SW480 (cell line): ENCODE measurements around the gene SBK3.
A peak's percentile ranks its signal among the peaks of the same experiment; 100 is the strongest.
"Not testable (repeated sequence)": the region's sequence is repeated elsewhere in the genome, so short reads cannot be mapped to it uniquely, and the experiment has no call there.

ENCODE experiments used
- DNase-seq: peaks from one replicate; pipeline ENCODE4 v3.0.0-alpha.2; 2016; ENCODE audit warnings: low spot score

Gene SBK3

DNA sequence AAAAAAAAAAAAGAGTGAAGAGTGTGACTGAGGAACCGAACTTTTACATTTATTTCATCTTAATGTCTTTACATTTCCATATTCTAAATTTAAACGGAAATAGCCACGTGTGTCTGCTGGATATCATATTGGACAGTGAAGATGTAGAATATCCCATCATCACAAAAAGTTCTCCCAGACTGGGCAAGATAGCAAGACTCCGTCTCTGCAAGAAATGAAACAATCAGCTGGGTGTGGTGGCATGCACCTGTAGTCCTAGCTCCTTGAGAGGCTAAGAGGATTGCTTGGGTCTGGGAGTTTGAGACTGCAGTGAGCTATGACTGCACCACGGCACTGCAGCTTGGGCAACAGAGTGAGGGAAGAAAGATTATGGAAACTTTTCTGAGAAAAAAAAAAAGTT, 31.4 kb upstream of the SBK3 start:
- no peak for DNase-seq

DNA sequence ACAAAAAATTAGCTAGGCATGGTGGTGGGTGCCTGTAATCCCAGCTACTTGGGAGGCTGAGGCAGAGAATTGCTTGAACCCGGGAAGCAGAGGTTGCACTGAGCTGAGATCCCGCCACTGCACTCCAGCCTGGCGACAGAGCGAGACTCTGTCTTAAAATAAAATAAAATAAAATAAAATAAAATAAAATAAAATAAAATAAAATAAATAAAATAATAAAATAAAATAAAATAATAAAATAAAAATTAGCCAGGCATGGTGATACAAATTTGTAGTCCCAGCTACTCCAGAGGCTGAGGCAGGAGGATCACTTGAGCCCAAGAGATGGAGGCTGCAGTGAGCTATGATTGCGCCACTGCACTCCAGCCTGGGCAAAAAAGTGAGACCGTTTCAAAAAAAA, 28.6 kb upstream of the SBK3 start:
- DNase-seq = not testable (repeated sequence)

DNA sequence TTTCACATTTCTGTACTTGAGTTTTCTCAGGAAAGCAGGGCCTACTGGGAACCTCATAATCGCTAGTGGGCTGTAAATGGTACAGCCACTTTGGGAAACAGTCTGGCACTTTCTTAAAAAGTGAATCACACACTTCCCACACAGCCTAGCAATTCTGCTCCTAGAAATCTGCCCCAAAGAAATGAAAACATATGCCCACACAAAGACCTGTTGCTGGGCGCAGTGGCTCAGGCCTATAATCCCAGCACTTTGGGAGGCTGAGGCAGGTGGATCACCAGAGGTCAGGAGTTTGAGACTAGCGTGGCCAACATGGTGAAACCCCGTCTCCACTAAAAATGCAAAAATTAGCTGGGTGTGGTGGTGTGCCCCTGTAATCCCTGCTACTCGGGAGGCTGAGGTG, 24.1 kb upstream of the SBK3 start:
- not testable (repeated sequence) for DNase-seq

DNA sequence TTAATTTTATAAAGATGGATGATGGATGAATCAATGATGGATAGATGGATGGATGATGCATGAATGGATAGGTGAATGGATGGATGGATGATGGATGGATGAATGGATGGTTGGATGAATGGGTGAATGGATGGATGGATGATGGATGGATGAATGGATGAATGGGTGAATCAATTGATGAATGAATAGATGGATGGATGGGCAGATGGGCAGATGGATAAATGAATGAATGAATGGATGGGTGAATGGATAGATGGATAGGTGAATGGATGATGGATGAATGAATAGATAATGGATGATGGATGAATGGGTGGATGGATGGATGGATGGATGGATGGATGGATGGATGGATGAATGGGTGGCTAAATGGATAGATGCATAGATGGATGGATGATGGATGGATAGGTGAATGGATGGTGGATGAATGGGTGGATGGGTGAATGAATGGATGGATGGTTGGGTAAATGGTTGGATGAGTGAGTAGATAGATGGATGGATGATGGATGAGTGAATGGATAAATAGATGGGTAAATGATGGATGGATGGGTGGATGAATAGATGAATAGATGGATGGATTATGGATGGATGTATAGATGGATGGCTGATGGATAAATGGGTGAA, 22.5 kb upstream of the SBK3 start:
- no peak for DNase-seq

DNA sequence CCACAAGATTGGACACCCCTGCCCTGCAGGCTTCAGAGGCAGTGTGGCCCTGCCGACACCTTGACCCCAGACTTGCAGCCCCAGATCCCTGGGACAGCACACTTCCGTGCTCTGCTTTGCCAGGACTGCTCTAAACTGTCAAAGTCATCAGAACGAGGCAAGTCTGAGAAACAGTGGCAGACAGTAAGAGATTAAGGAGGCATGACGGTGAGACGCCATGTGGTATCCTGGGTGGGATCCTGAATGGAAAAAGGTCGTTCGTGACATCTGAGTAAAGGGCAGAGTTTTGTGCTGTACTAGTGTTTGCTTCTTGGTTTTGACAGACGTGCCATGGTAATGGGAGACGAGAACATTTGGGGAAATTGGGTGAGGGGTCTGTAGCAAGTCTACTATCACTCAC, 21.5 kb upstream of the SBK3 start:
- DNase-seq = no peak

DNA sequence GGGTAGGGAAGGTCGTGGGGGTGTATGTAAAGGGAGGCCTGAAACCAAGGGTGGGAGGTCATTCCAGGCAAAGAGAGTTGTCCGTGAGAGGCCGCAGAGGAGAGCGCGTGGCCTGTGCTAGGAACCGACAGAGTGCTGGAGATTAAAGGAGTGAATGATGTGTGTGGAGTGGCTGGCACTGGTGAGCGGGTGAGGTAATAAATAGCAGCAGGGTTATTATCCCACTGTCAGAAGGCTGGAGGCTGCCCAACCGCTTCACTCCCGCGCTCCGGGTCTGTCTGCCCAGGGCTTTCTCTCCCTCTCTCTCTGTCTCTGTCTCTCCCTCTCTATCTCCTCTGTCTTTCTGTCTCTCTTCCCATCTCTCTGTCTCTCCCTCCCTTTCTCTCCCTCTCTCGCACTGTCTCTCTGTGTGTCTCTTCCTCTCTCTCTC, 17.9 kb upstream of the SBK3 start:
- no peak for DNase-seq

DNA sequence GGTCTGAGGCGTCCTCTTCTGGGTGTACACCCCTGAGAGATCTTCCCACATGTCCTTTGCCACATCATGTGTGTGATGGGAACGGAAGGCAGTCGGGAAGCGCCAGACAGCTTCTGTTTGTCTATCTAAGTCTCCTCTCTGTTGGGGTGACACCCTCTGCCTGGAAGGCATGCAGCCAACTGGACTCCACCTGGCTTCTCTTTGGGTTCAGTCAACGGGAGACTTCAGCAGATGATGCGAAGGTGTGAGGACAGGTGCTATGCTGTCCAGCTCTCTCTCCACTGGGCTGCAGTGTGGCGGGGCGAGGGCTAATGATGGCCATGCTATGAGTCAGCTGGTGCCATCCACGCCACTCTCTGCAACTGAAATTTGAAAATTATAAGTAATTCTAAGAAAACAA, 14.3 kb upstream of the SBK3 start:
- DNase-seq = no peak

DNA sequence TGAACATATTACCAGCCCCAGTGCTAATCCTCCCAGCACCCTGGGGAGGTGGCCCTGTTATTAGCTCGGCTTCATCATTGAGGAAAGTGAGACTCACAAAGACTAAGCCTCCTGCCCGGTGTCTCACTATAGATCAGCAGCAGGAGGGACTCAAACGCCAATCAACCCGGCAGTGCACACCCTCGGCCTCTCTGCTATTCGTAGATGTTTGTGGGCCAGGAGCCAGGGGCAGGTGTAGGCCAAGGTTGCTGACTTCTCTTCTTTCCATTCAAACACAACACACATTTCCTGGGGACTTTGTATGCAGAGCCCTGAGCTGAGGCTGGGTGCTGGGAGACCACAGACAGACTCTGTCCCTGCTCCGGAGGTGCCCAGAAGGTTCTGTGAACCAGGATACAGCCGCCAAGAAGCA, 9.4 kb upstream of the SBK3 start:
- DNase-seq = no peak

DNA sequence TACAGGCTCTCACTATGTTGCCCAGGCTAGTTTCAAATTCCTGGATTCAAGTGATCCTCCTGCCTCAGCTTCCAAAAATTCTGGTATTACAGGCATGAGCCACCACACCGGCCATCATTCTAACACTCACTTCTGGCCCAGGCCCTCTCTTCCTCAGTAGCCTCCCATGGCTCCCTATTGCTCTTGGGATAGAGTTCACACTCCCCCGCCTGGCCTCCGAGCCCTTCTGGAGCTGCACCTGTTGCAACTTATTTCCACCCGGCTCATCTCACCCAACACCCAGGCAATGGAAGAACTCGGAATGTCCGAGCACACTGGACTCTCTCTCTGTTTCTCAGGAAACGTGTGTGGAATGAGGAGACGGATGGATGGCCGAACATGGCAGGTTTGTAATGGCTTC, 9.0 kb upstream of the SBK3 start:
- no peak for DNase-seq

DNA sequence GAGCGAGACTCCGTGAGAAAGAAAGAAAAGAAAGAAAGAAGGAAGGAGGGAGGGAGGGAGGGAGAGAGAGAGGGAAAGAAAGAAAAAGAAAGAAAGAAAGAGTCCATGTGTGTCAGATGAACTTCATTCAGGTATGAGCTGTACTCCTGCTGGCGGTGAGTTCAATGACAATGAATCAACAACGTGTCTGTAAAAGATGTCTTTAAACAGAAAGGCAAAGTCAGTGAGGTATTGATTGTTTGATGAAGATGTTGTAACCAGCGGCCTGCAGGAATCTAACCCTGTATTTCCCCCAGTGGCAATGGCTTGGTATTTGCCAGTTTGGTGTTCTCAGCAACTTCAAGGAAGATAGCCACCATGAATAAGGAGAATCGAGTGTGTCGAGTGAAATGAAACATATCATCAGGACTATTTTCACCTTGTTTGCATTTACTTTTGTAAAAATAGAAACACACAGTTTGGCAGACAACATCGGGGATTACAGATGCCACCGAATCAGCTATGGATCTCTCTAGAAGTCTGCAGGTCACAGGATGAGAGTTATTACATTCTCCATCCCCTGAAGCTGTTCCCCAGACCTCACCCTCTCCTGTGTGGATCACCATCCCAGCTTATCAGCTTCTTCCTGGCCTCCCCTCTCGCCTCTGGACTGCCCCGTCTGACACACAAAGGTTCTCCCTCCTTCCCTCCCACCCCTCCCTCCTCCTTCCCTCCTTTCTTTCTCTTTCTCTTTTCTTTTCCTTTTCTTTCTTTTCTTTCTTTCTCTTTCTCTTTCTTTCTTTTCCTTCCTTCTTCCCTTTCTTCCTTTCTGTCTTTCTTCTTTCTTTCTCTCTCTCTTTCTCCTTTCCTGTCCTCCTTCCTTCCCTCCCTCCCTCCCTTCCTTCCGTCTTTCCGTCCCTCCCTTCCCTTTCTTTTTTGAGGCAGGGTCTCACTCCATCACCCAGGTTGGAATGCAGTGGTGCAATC, 8.2 kb upstream of the SBK3 start:
- DNase-seq = peak; percentile 39

DNA sequence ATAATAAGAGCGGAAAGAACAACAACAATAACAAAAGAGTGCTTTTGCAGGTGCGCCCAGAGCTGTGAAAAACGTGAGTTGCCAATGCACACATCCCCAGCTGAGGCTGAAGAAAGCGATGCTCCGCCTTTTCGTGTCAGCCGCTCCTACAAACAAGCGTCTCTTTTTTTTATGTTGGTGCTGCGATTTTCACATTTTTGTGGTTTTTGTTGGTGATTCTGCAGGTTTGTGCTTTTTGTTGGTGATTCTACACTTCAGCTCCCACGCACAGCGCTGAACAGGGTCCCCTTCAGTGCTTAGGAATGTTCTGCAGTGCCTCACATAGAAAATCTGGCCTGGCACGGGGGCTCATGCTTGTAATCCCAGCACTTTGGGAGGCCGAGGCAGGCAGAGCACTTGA, 7.3 kb upstream of the SBK3 start:
- peak; percentile 80 for DNase-seq

DNA sequence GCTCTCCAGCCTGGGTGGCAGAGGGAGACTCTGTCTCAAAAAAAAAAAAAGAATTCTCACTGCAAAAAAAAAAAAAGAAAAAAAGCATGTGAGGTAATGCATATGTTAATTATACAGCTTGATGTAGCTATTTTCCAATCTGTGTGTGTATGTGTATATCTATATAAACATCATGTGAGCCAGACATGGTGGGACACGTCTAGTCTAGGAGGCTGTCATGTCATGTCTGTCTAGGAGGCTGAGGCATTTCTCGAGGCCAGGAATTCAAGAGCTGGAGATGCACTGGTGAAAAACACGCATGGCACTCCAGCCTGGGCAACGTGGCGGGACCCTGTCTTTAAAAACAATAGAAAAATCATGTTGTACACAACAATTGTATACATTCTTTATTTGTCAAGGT, 6.9 kb upstream of the SBK3 start:
- no peak for DNase-seq

DNA sequence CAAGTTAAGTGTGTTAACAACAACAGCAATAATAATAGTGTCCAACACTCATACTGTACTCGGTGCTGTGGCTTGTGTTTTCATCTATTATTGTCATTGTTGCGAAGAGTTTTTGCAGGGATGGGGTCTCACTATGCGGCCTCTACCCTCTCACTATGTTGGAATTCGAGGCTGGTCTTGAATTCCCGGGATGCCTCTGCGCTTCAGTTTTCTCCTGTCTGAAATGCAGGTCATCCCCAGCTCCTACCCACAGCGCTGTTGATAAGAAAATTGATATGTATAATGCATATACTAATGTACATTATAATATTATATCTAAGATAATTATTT, 4.9 kb upstream of the SBK3 start:
- no peak for DNase-seq

DNA sequence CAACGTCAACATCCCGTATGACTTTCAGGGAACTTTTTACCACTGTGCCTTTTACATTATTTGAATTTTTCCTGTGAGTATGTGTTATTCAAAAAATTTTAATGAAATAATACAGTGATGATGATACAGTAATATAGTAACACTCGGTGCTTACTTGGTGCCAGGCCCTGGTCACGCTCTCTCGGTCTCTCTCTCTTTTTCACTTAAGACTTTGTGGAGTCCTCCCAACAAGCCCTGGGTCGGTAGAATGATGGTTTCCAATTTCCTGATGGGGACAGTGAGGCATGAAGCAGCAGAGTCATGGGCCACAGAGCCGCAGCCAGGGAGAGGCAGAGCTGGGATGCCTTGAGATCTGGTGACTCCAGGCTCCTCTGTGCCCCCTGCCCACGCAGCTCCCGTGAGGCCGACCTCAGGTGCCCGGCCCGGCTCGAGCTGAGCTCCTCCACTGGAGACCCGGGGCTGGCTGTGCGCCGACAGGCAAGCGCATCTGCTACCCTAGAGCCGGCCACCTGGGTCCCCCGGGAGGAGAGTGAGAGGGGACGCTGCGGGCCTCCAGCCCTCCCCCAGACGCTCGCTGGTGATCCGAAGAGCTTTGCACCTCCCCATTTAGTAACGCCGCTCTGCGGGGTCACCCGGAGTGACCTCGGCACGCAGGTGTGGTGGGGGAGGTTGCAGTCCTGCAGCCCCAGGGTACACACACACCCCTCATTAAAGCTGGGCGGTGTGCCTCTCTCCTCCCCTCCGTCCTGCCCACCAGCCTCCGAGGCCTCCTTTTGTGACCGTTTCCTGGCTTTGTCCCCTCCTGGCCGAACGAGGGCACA, 4.4 kb upstream of the SBK3 start:
- DNase-seq = peak; percentile 69

DNA sequence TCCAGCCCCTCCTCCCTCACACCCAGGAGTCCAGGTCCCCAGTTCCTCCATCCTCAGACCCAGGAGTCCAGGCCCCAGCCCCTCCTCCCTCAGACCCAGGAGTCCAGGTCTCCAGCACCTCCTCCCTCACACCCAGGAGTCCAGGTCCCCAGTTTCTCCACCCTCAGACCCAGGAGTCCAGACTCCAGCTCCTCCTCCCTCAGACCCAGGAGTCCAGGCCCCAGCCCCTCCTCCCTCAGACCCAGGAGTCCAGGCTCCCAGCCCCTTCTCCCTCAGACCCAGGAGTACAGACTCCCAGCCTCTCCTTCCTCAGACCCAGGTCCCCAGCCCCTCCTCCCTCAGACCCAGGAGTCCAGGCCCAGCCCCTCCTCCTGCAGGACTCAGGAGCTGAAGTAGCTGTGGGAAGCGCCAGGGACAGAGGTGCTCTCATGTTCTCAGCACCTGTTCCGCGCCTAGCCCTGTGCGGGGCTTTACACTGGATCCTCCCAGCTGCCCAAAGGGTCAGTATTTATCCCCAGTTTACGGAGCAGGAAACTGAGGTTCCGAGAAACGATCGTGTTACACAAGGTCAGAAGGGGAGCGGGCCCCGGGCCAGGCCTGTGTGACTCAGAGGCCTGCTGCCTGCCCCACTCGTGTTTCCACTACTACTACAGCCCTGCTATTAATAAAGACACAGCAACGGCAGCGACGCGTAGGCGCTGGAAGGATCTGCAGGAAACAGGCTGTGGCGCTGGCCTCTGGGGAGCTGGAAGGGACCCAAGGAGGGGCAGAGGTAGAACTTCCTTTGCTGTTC, 1.7 kb upstream of the SBK3 start:
- no peak for DNase-seq

DNA sequence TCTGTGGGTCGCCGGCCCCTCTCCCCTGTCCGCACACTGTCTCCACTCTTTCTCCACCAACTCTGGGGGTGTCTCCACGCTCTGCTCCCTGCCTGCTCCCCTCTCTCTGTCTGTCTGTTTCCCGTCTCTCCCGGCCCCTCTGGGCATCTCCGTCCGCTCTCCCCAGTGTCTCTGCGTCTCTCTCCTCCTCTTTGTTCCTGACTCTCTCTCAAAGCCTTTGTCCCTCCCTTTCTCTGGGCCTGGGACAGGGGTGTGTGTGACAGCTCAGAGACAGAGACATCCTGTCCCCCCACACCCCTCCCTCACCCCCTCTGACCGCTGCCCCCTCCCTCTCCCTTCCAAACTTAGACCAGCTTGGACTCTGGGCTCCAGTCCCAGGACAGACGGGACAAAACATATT, 668 bp upstream of the SBK3 start:
- no peak for DNase-seq

DNA sequence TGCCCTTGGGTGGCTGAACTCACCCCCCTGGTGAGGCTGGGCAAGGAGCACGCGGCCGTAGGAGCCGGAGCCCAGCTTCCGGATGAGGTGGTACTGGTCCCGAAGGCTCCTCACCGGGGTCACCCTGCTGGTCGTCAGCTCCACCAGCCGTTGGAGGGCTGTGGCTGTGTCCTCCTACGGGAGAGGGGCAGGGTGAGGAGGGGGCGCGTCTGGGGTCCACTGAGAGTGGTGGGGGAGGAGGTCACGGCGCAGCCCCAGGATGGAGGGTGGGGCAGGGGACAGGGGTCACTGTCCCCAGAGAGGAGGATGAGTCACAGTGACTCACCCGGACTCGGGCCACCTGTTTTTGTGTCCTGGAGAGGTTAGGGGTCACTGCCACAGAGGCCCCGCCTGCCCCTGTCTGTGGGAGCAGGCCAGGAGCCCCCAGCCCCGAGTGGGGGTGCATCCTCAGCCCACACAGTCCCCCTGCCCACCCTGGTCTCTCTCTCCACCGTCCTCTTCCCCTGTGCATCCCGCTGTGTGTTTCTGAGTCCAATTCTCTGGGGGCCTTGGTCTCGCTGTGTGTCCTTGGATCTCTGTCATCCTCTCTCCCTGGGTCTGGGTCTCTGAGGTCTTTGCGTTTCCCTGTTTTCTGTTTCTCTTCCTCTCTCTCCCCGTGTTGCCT, 435 bp downstream of the SBK3 start:
- DNase-seq = no peak

DNA sequence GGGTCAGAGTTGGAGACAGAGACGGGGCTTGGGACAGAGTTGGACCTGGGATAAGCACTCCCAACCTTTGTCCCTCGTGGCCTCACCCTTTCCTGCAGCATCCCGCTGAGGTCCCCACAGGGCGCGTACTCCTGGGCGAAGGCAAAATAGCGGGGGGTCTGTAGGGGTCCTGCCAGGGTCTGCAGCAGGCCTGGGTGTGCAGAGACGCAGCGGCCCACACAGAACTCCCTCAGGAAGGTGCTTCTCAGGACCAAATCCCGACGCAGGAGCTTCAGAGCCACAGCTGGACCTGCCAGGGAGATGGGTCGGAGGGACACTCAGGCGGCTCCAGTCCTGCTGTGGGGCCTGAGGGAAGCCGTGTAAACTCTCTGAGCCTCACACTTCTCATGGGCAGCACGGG, 1.3 kb downstream of the SBK3 start:
- no peak for DNase-seq

DNA sequence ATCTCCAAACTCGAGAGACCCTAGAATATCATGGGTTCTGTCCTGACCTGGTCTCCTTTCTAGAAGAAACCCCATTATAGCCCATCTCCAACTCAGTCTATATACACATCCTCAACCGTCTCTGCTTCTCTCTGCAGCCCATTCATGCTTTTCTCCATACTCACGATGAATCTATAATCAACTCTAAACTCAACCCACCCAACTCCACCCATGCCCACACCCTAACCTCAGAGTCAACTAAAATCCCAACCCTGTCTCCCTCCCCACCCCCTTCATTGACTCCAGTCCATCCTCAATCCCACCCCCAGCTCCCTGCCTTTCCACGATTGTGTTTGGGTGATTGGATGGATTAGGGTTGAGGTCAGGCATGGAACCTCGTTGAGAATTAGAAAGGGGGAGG, 1.8 kb downstream of the SBK3 start:
- DNase-seq = no peak

DNA sequence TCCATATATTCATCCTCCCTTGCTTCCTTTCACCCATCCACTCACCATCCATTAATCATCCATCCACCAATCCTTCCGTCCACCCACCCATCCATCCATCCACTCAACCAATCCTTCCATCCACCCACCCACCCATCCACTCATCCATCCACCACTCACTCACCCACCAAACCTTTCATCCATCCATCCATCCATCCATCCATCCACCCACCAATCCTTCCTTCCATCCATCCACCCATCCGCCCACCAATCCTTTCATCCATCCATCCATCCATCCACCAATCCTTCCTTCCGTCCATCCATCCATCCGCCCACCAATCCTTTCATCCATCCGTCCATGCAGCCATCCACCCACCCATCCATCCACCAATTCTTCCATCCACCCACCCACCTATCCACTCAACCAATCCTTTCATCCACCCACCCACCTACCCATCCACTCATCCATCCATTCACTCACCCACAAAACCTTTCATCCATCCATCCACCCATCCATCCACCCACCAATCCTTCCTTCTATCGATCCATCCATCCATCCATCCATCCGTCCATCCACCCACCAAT, 3.0 kb downstream of the SBK3 start:
- DNase-seq = no peak

DNA sequence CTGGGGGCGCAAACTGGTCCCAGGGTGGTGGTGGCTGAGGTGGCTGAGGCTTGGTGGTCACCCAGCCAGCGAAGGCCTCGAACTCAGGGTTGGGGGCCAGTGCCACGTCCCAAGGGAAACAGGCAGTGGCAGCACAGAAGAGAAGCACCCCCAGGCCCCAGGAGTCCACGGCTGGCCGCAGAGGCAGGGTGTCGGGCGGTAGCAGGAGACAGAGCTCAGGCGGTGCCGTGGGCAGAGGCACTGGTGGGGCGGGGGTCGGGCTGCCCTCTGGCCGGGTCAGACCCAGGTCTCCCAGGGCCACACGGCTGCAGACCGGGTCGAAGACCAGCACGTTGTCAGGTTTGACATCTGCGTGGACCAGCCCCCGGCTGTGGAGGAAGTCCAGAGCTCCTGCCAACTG, 4.3 kb downstream of the SBK3 start:
- no peak for DNase-seq
